LoVo (cell line): ENCODE data around the gene EVX1.
A peak's percentile ranks its signal among the peaks of the same experiment; 100 is the strongest.

Source experiments
- DNase-seq: peaks from one replicate; pipeline ENCODE4 v3.0.0-alpha.2; 2016; ENCODE audit warnings: low spot score

The EVX1 gene

GRCh38 chr7:27249724-27250556, 7.3 kb downstream of the EVX1 start:
- DNase-seq: no peak

GRCh38 chr7:27250557-27251070, 8.0 kb downstream of the EVX1 start:
- no peak for DNase-seq

GRCh38 chr7:27251136-27251651, 8.6 kb downstream of the EVX1 start:
- DNase-seq: no peak

GRCh38 chr7:27251652-27252590, 9.3 kb downstream of the EVX1 start:
- DNase-seq: no peak

GRCh38 chr7:27254625-27255024, 12.0 kb downstream of the EVX1 start:
- DNase-seq: no peak

- peak; percentile 42 for DNase-seq
These were observed 17.6 kb downstream of the EVX1 start for GRCh38 chr7:27260211-27260610.

GRCh38 chr7:27262121-27262520, 19.5 kb downstream of the EVX1 start:
- no peak for DNase-seq

GRCh38 chr7:27263781-27264180, 21.2 kb downstream of the EVX1 start:
- peak; percentile 79 for DNase-seq

GRCh38 chr7:27269455-27269854, 26.9 kb downstream of the EVX1 start:
- DNase-seq: no peak

GRCh38 chr7:27271384-27271783, 28.8 kb downstream of the EVX1 start:
- DNase-seq: no peak

- peak; percentile 90 for DNase-seq
These were observed 35.0 kb downstream of the EVX1 start for GRCh38 chr7:27277628-27278027.

GRCh38 chr7:27283558-27283957, 41.0 kb downstream of the EVX1 start:
- DNase-seq: no peak

GRCh38 chr7:27295236-27295635, 52.6 kb downstream of the EVX1 start:
- DNase-seq: no peak

GRCh38 chr7:27297356-27297755, 54.8 kb downstream of the EVX1 start:
- no peak for DNase-seq
